Epithelial cell of esophagus (primary cell): Measurements from ENCODE around the gene POLA2.

Experiments
- DNase-seq: peaks from one replicate; pipeline ENCODE4 v3.0.0; 2010; ENCODE audit warnings: low read depth
- H3K4me3 ChIP-seq: 2 replicates; pipeline ENCODE4 v1.5.1; 2011; ENCODE audit warnings: mild to moderate bottlenecking, low read length, control low read depth
- CTCF ChIP-seq: IDR thresholded peaks from 2 replicates; pipeline ENCODE4 v1.5.1; 2011; ENCODE audit warnings: low read depth, mild to moderate bottlenecking, low read length, control low read depth, inconsistent platforms; ENCODE audit not compliant: insufficient read depth; ENCODE audit errors: missing control alignments

The POLA2 gene

GRCh38 chr11:65295571-65296341 is 34.0 kb downstream of the POLA2 start:
- no peak overlapping the region for H3K4me3 ChIP-seq
- TF ChIP-seq CTCF, result no peak
- no peak for DNase-seq

- DNase-seq, result no peak
- TF ChIP-seq CTCF, result no peak
- H3K4me3 ChIP-seq, result no peak overlapping the region
Measured at GRCh38 chr11:65297026-65297672, 35.4 kb downstream of the POLA2 start.

GRCh38 chr11:65298131-65298535 is 36.4 kb downstream of the POLA2 start:
- DNase-seq, result no peak
- H3K4me3 ChIP-seq, result no peak overlapping the region
- TF ChIP-seq CTCF, result no peak

- H3K4me3 ChIP-seq, result no peak overlapping the region
- no peak for TF ChIP-seq CTCF
- no peak for DNase-seq
Measured at GRCh38 chr11:65298655-65299179, 37.0 kb downstream of the POLA2 start.

GRCh38 chr11:65300621-65301275 is 39.0 kb downstream of the POLA2 start:
- no peak overlapping the region for H3K4me3 ChIP-seq
- TF ChIP-seq CTCF, result no peak
- no peak for DNase-seq

GRCh38 chr11:65301491-65302329 is 39.9 kb downstream of the POLA2 start:
- TF ChIP-seq CTCF, result no peak
- H3K4me3 ChIP-seq, result no peak overlapping the region
- no peak for DNase-seq
